Inflammatory macrophage (primary cell): ENCODE results near the gene NKD2.
"Not testable (repeated sequence)": the region's sequence is repeated elsewhere in the genome, so short reads cannot be mapped to it uniquely, and the experiment has no call there.

Experiments used
- DNase-seq, 2 donors: peaks; one replicate each; pipeline ENCODE4 v3.0.0-alpha.2; 2020 to 2022

The NKD2 gene

DNA sequence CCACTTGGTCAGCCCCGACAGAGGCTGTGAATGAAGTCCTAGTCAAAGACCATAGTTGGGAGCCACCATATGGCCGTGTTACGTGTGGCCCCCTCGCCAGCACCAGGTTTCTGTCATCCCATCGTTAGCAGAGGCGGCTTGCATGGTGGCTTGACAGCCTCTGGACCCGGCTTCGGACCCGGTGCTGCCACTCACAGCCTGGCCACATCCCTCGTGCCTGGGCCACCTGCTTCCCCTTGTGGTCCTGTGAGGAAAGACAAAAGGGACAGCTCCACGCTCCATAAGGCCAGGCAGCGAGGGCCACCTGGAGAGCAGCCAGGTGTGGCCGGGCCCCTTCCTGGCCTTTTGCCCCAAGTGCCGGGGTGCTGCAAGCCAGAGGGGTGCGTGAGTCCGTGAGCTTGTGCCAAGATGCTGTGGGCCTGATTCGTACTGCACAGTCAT lies 6.2 kb downstream of the NKD2 start:
- no peak for DNase-seq

DNA sequence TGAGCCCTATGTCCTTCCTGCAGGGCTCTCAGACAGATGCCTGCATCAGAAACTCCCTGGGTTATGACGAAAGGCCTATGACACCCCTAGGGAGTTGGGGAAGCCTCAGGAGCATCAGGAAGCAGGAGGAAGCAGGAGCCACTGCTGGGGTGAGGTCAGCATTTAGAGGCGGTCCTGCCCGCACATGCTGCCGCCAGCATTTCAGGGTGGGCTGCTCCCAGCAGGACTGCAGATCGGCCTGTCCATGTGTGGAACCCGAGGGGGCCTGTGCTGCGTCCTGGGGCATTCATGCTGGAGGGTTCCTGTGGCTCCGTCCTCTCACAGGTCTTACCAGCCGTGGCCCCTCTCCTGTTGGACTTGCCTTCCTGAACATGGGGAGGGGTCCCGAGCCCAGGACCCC lies 6.9 kb downstream of the NKD2 start:
- no peak for DNase-seq

- DNase-seq = no peak
Measured at GRCh38 chr5:1016036-1016435, 7.4 kb downstream of the NKD2 start.

DNA sequence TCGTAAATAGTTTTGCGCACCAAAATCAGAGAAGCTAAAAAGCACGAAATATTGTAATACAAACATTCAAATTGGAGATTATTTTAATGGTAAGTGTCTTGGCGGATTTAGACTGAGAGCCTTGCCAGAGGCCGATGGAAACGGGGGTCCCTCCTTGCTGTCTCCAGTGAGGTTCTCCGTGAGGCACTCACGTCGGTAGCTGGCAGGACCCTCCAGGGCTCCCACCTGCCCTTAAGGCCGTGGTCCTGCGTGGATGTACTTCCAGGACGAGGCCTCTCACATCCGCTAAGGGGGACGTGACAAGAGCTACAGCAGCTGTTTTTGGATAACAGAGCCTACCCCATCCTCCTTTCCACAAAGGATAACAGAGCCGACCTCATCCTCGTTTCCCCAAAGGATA lies 7.9 kb downstream of the NKD2 start:
- DNase-seq = no peak

- DNase-seq = no peak
Measured at GRCh38 chr5:1017056-1017455, 8.5 kb downstream of the NKD2 start.

GRCh38 chr5:1017691-1018455 lies 9.3 kb downstream of the NKD2 start:
- DNase-seq = no peak

- no peak for DNase-seq
Measured at GRCh38 chr5:1018596-1018995, 10.0 kb downstream of the NKD2 start.

DNA sequence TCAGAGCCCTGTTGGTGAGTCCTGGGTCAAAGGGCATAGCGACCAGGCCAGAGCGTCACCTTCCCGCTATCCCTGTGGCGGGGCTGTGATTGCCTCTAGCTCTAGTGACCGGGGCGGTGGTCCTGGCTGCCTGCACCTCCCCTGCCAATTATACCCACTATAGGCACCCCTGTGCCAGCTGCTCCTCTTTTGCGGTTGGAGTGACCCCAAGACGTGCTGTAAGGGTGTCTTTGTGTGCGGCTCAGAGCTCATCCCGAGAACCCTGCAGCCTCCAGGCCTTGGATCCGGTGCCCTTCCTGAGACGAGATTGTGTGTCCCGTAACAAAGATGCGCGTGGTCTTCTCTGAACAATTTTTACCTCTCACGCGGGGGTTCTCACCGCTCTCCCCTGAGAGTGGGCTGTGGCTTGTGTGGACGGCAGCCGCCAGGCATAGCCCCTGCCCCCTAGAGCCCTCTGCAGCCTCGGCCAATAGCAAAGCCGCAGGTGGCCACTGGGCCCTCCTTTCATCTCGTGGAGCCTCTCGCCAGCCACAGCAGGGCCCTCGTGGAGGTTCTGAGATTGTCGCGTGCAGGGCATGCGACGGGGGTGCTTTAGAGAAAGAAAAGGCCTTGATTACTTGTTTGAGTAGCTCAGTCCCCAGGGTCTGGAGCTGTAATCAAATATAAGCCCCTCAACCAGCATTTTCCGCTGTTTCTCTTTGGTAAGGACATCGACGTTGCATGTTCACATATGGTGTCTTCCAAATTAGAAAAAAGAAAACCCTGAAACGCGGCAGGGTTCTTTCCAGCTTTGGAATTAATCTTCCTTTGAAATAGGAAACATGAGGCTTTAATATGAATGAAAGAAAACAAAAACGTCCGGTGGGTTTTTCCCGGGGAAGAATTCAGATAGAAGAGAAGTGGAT lies 10.7 kb downstream of the NKD2 start:
- DNase-seq = no peak

DNA sequence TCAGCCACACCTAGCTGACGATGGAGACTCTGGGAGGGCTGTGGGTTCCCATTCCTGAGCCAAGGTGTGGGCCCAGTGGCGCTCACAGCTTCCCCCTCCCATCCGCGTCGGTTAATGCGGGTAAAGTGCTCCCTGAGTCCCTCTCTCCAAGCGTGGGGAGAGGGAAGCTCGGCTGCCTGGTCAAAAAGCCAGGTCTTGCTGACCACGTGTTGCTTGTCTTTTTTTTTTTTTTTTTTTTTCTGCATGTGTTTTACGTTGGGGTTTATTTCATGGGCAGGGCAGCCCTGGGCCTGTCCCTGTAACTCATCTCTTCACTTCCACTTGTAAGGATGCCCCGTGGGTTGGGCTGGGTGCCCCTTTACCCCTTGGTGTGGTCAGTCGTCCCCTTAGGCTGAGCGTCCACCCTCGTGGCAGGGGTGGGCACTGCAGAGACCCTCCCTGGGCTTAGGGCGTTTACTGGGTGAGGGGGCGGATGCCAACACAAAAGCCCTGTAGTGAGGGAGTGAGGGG lies 11.9 kb downstream of the NKD2 start:
- no peak for DNase-seq

DNA sequence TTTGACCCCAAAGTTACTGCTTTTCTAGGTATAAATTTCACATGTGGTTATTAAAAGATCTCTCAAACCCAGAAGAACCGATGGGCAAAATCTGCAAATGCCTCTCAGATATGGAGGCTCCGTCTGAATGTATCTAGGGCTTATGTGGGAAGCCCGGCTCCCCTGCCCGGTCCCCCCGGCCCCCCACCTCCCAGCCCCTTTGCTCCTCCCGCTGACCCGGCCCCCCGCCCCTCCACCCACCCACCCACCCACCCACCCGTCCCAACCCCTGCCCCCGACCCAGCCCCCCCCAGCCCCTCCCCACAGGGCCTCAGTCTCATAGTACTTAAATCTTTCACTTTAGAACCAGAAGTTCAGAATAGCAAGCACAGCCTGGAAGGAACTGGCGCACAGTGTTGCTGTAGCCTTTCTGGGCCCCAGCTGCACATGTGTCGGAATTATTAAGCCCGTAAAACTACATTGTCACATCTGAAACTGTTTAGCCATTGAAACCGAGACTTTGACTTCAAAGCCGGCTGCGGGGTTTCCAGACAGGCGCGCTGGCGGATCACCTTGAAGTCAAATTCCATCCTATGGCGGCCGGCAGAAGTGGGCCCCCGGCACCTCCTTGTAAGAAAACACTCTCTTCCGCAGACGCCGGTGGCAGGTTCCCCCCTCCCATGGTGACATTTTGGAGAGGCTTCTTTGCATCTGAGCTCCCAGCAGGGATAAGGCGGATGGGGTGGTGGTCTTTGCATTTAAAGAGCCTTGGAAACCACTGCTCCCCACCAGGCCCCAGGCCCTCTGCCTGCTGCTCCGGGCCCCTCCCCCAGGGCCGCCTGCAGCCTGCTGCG lies 12.8 kb downstream of the NKD2 start:
- no peak for DNase-seq

DNA sequence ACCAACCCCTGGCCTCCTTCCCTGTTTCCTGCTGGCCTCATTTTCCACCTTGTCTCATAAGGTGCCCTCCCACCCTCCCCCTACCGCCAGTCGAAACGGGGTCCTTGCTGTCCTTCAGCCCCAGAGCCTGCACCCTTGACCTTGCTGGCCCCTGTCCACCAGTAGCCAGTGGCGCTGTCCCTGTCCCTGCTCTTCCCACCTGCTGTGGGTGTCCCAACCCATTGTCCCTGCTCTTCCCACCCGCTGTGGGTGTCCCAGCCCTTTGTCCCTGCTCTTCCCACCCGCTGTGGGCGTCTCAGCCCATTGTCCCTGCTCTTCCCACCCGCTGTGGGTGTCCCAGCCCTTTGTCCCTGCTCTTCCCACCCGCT lies 13.4 kb downstream of the NKD2 start:
- DNase-seq = not testable (repeated sequence)

- no peak for DNase-seq
Measured at GRCh38 chr5:1026700-1027621, 18.4 kb downstream of the NKD2 start.

DNA sequence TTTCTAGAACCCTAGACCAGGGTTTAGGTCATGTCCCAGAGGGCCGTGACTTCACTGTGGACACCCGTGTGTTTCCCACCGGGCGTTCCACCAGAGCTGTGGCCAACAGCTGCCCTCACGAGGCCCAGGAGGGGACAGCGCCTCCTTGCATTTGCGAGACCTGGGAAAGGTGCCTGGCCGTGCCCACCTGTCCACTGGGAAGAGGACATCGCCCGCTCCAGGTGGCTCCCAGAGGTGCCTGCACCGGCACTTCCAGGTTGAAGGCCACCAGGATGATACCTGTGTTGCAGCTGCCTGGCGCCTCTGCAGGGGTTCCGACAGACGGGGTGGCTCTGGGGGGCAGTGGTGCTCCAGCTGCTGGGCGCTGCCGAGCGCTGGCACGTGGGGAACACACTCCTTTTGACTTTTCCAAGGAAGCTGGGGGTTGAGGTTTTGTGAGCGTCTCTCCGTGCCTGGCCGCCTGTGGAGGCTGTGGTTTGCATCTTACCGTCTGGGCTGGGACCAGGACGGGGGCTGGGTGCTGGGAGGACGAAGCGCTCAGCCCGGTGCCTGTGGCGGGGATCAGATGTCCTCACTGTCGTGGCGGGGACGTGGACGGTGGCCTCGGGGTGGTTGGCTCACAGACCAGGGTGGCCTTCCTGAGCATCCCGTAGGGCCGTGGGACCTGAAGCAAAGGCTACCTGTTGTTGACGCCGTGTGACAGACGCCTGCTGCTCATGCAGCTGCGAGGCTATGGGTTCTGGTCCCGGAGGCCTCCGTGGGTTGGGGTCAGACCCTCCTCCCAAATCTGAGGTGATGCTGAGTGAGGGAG lies 19.2 kb downstream of the NKD2 start:
- no peak for DNase-seq

- no peak for DNase-seq
Measured at GRCh38 chr5:1028481-1029281, 20.1 kb downstream of the NKD2 start.

- no peak for DNase-seq
Measured at GRCh38 chr5:1029282-1029944, 20.8 kb downstream of the NKD2 start.

- DNase-seq = no peak
Measured at GRCh38 chr5:1029945-1030625, 21.5 kb downstream of the NKD2 start.

GRCh38 chr5:1030801-1031271 lies 22.2 kb downstream of the NKD2 start:
- DNase-seq = no peak

DNA sequence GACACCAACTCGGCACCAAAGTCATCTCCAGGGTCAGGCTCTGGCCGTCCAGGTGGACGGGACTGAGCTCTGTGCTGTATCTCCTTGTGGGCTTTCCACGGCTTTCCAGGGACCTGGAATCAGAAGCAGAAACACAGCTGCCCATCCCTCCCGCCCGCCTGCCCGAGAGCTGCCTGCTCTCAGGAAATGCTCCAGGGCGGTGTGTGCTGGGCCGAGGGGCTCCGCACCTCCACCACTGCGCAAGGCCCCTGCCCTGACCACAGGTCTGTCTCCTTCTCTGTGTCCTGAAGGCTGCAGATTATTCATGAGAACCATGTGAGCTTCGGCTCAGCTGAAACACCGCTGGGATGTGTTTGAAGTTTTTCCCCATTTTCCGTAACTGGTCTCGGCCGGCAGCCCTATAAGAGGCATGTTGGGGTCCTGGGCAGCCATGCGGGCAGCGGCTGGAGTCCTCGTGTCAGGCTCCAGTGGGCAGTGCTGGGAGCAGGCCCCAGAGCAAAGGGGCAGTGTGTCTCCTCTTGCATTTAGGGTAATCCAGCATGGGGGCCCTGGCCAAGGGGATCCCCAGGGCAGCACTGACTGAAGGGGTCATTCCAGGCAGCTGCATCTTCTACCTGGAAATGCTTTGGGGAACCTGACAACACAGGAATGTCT lies 22.8 kb downstream of the NKD2 start:
- DNase-seq = no peak
